Cardiac muscle cell (in vitro differentiated cells and primary cell): ENCODE measurements around the gene KIRREL3. TPM values are rescaled to one million over a fixed set of nuclear protein-coding genes. Genes with fewer than 3 reads are reported as not detected.

Experiments used
- DNase-seq, 2 donors: peaks; one replicate each; pipeline versions ENCODE4 v3.0.0 to v3.0.0-alpha.2; 2010 to 2017; ENCODE audit warnings: low read depth in 1 of 2, low spot score in 1 of 2
- H3K27ac ChIP-seq: fragments of 200-600 bp; sonication (generic); 2 replicates; pipeline ENCODE4 v1.5.1; 2016
- H3K27me3 ChIP-seq: fragments of 200-600 bp; sonication (generic); 2 replicates; pipeline ENCODE4 v1.6.0; 2016; ENCODE audit warnings: control low read depth
- H3K36me3 ChIP-seq: fragments of 200-600 bp; sonication (generic); 2 replicates; pipeline ENCODE4 v1.5.1; 2016; ENCODE audit warnings: control low read depth
- H3K4me1 ChIP-seq: fragments of 200-600 bp; sonication (generic); 2 replicates; pipeline ENCODE4 v1.8.1; 2017; ENCODE audit warnings: low read depth, mild to moderate bottlenecking, mixed run types
- H3K4me3 ChIP-seq: fragments of 200-600 bp; sonication (generic); 2 replicates; pipeline ENCODE4 v1.5.1; 2016; ENCODE audit warnings: mild to moderate bottlenecking
- H3K9me3 ChIP-seq: fragments of 200-600 bp; sonication (generic); 2 replicates; pipeline ENCODE4 v1.5.1; 2017; ENCODE audit warnings: low read depth, mild to moderate bottlenecking, control low read depth
- polyA plus RNA-seq: library from polyadenylated mRNA; unstranded; fragments of >200 nt; fragmentation: Nextera tagmentation; extraction: Ambion mirVana; gene quantifications from 2 replicates; pipeline ENCODE4 v1.2.1, GENCODE V29; 2016
- total RNA-seq: library from RNA; depleted of rRNA; stranded (reverse); fragments of >200 nt; gene quantifications from 2 replicates; pipeline ENCODE4 v1.2.3, GENCODE V29; 2016
- TF ChIP-seq, protein P1 (sequence below): IDR thresholded peaks from 2 replicates; pipeline ENCODE4 v1.5.1; 2012; ENCODE audit warnings: low read depth, mild to moderate bottlenecking, low read length

Gene KIRREL3
- total and polyA plus RNA-seq, 2 experiments from 2014 or later: 0.12 to 0.89 TPM

DNA sequence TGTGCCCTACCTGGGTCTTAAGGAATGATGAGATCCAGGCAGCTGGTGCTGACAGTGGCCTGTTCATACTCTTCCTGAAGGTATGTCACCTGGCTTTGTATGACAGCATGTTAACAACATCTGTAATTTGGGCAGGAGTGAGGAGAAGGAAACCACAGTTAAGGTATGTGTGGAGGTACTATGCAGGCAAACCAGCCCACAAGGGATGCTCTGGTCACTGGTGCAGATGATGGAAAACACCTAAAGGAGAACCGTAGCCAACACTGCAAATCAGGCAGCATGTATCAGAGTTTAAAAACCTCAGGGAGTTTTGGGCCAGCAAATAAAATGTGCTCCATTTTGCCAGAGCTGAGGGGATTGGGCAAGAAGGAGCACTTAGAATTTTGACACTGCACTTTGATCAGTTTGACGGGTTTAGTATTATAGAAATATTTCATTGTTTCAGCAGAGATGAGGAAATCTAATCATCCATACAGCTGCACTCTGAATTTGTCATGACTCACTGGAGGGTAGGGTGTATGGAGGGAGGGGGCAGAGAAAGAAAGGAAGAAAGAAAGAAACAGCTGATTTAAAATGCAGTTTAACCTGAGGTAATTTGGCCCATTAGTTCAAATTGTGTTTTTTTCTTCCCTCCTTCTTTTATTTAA is 260.9 kb downstream of the KIRREL3 start:
- Histone ChIP-seq H3K4me3 (no peak overlapping the region), H3K36me3 (no peaks in the 10 kb centered on the region), H3K9me3 (no peaks in the 10 kb centered on the region), H3K27me3 (no peaks in the 10 kb centered on the region), H3K4me1 (no peaks in the 10 kb centered on the region), H3K27ac (no peak overlapping the region)
- TF ChIP-seq, protein P1, sequence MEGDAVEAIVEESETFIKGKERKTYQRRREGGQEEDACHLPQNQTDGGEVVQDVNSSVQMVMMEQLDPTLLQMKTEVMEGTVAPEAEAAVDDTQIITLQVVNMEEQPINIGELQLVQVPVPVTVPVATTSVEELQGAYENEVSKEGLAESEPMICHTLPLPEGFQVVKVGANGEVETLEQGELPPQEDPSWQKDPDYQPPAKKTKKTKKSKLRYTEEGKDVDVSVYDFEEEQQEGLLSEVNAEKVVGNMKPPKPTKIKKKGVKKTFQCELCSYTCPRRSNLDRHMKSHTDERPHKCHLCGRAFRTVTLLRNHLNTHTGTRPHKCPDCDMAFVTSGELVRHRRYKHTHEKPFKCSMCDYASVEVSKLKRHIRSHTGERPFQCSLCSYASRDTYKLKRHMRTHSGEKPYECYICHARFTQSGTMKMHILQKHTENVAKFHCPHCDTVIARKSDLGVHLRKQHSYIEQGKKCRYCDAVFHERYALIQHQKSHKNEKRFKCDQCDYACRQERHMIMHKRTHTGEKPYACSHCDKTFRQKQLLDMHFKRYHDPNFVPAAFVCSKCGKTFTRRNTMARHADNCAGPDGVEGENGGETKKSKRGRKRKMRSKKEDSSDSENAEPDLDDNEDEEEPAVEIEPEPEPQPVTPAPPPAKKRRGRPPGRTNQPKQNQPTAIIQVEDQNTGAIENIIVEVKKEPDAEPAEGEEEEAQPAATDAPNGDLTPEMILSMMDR: no peak
- DNase-seq: no peak

- Histone ChIP-seq H3K4me1 (no peaks in the 10 kb centered on the region), H3K27me3 (no peaks in the 10 kb centered on the region), H3K36me3 (no peaks in the 10 kb centered on the region), H3K4me3 (no peak overlapping the region), H3K9me3 (no peaks in the 10 kb centered on the region), H3K27ac (no peak overlapping the region)
- TF ChIP-seq, protein P1: no peak
- DNase-seq: no peak
Measured at GRCh38 chr11:126738295-126739031, 262.1 kb downstream of the KIRREL3 start.

DNA sequence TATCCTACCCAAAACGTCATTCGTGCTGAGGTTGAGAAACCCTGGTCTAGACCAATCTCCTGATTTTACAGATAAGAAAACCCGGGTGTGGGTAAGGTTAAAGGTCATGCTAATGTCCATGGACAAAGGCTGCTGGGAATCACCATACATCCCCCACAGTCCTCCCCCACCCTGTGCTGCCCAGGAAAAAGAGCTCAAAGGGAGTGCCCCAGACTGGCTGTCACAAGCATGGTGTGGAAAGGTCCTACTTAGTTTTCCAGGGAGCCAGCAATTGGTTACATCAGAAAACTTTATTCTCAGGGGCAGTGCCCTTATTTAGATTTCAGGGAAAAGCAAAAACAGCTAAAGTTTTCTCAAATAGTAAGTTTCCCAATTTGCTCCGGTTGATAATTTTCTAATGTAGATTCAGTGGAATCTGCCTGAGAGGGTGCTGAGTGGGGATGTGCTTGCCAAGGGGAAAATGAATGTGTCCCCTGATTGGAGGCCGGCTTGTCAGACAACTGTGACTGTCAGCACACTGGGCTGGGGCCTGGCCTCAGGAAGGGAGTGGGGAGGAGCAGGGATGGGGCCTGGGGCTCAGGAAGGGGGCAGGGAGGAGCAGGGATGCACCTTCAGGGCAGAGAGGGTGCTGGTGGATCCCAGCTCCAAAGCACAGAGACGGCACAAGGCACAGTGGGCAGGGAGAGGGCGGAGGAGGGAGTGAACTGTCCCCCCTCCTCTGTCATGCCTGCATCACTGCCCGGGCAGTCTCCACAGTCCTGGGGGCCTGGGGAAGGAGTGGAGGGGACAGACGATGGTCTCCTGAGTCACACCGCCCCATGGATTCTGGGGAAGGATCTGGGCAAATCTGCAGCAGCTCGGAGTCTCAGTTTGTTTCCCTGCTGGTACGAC is 263.6 kb downstream of the KIRREL3 start:
- H3K27ac ChIP-seq: no peak overlapping the region
- H3K9me3 ChIP-seq: no peaks in the 10 kb centered on the region
- DNase-seq: no peak
- no peak overlapping the region for H3K4me3 ChIP-seq
- TF ChIP-seq, protein P1: no peak
- no peaks in the 10 kb centered on the region for H3K4me1 ChIP-seq
- peaks cover 3% of the 10 kb centered on the region for H3K27me3 ChIP-seq
- no peaks in the 10 kb centered on the region for H3K36me3 ChIP-seq

DNA sequence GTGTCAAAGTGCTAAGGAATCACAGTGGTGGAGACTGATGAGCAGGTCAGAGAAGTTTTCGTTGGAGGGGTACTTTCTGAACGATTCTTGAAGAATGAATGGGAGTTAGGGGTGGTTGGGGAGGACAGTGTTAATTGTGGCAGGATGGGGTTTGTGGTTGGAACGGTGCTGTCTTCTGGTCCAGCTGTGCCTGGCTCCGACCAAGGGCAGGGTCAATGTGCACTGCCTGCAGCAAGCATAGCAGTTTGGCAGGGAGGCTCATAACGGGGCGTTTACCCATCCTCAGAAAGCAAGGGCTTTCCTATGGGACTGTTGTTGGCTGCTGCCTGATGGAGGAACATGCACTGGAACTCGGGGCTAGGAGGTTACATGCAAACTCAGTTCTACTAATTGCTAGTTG is 265.8 kb downstream of the KIRREL3 start:
- no peak for DNase-seq
- no peak overlapping the region for H3K27ac ChIP-seq
- peaks cover 3% of the 10 kb centered on the region for H3K27me3 ChIP-seq
- H3K4me1 ChIP-seq: no peaks in the 10 kb centered on the region
- no peaks in the 10 kb centered on the region for H3K36me3 ChIP-seq
- H3K4me3 ChIP-seq: no peak overlapping the region
- TF ChIP-seq, protein P1: no peak
- H3K9me3 ChIP-seq: no peaks in the 10 kb centered on the region

- Histone ChIP-seq H3K27ac (no peak overlapping the region), H3K4me3 (no peak overlapping the region), H3K36me3 (no peaks in the 10 kb centered on the region), H3K4me1 (no peaks in the 10 kb centered on the region), H3K27me3 (peaks cover 3% of the 10 kb centered on the region), H3K9me3 (no peaks in the 10 kb centered on the region)
- TF ChIP-seq, protein P1: no peak
- DNase-seq: no peak
Measured at GRCh38 chr11:126733685-126734084, 266.9 kb downstream of the KIRREL3 start.
